Stomach (tissue), 4 donors: Measurements from ENCODE around the gene SDR42E1.

Experiments used
- EP300 ChIP-seq: sonication (generic); formaldehyde crosslinking; IDR thresholded peaks from one replicate; pipeline ENCODE4 v1.6.1; 2017; ENCODE audit warnings: antibody characterized with exemption
- POLR2A ChIP-seq, 4 donors: fragments of 450-650 bp; IDR thresholded peaks; one replicate each; pipeline ENCODE4 v1.6.1; 2016; ENCODE audit warnings: antibody characterized with exemption in 4 of 4, control low read depth in 2 of 4, mild to moderate bottlenecking in 1 of 4, moderate library complexity in 1 of 4

- TF ChIP-seq POLR2A (IDR thresholded peaks at IDR 0.05) (no peak), EP300 (no peak)
These were observed 34.2 kb upstream of the SDR42E1 start for GRCh38 chr16:82045465-82045864.
